Kidney epithelial cell (primary cell): Measurements from ENCODE around the gene TBXA2R. TPM values are rescaled to one million over a fixed set of nuclear protein-coding genes. Genes with fewer than 3 reads are reported as not detected.

Experiments used
- DNase-seq: peaks from one replicate; pipeline ENCODE4 v3.0.0-alpha.2; 2010; ENCODE audit warnings: low read depth
- H3K27me3 ChIP-seq: 2 replicates; pipeline ENCODE4 v1.6.0; 2011; ENCODE audit warnings: low read length; ENCODE audit not compliant: control insufficient read depth, insufficient read depth
- H3K36me3 ChIP-seq: 2 replicates; pipeline ENCODE4 v1.5.1; 2011; ENCODE audit warnings: low read length; ENCODE audit not compliant: control insufficient read depth, insufficient read depth
- H3K4me3 ChIP-seq: 2 replicates; pipeline ENCODE4 v1.5.1; 2011; ENCODE audit warnings: low read depth, mild to moderate bottlenecking, control low read depth, low read length
- total RNA-seq: library from RNA; depleted of rRNA; stranded (reverse); fragments of >200 nt; gene quantifications from 2 replicates; pipeline ENCODE4 v1.2.3, GENCODE V29; 2015
- TF ChIP-seq, protein P1 (sequence below): IDR thresholded peaks from 2 replicates; pipeline ENCODE4 v1.5.1; 2011; ENCODE audit warnings: mild to moderate bottlenecking, moderate library complexity, low read length, control low read depth, inconsistent platforms; ENCODE audit not compliant: insufficient read depth, poor library complexity, severe bottlenecking

Gene TBXA2R
- total RNA-seq, 1 donor from 2014 or later, result 0.04 TPM

- no peak for DNase-seq
- TF ChIP-seq, protein P1, sequence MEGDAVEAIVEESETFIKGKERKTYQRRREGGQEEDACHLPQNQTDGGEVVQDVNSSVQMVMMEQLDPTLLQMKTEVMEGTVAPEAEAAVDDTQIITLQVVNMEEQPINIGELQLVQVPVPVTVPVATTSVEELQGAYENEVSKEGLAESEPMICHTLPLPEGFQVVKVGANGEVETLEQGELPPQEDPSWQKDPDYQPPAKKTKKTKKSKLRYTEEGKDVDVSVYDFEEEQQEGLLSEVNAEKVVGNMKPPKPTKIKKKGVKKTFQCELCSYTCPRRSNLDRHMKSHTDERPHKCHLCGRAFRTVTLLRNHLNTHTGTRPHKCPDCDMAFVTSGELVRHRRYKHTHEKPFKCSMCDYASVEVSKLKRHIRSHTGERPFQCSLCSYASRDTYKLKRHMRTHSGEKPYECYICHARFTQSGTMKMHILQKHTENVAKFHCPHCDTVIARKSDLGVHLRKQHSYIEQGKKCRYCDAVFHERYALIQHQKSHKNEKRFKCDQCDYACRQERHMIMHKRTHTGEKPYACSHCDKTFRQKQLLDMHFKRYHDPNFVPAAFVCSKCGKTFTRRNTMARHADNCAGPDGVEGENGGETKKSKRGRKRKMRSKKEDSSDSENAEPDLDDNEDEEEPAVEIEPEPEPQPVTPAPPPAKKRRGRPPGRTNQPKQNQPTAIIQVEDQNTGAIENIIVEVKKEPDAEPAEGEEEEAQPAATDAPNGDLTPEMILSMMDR, result no peak
- Histone ChIP-seq H3K27me3 (peaks cover 17% of the 10 kb centered on the region), H3K4me3 (no peak overlapping the region), H3K36me3 (no peaks in the 10 kb centered on the region)
These were observed 15.6 kb downstream of the TBXA2R start for GRCh38 chr19:3590991-3591659.

- no peak for DNase-seq
- H3K27me3 ChIP-seq, result peaks cover 26% of the 10 kb centered on the region
- TF ChIP-seq, protein P1, result no peak
- no peak overlapping the region for H3K4me3 ChIP-seq
- H3K36me3 ChIP-seq, result no peaks in the 10 kb centered on the region
These were observed 16.7 kb downstream of the TBXA2R start for GRCh38 chr19:3589949-3590348.

- Histone ChIP-seq H3K27me3 (peaks cover 26% of the 10 kb centered on the region), H3K4me3 (no peak overlapping the region), H3K36me3 (no peaks in the 10 kb centered on the region)
- TF ChIP-seq, protein P1, result no peak
- DNase-seq, result no peak
These were observed 17.2 kb downstream of the TBXA2R start for GRCh38 chr19:3589439-3589838.

- DNase-seq, result no peak
- H3K4me3 ChIP-seq, result no peak overlapping the region
- TF ChIP-seq, protein P1, result no peak
- peaks cover 18% of the 10 kb centered on the region for H3K27me3 ChIP-seq
- no peaks in the 10 kb centered on the region for H3K36me3 ChIP-seq
These were observed 19.8 kb downstream of the TBXA2R start for GRCh38 chr19:3586707-3587346.

GRCh38 chr19:3586127-3586626 lies 20.5 kb downstream of the TBXA2R start:
- H3K36me3 ChIP-seq, result no peaks in the 10 kb centered on the region
- no peak overlapping the region for H3K4me3 ChIP-seq
- peaks cover 18% of the 10 kb centered on the region for H3K27me3 ChIP-seq
- DNase-seq, result no peak
- TF ChIP-seq, protein P1, result peak; percentile 57
